ENCODE measurements around the gene DLG2.
A peak's percentile ranks its signal among the peaks of the same experiment; 100 is the strongest.

Gene DLG2

DNA sequence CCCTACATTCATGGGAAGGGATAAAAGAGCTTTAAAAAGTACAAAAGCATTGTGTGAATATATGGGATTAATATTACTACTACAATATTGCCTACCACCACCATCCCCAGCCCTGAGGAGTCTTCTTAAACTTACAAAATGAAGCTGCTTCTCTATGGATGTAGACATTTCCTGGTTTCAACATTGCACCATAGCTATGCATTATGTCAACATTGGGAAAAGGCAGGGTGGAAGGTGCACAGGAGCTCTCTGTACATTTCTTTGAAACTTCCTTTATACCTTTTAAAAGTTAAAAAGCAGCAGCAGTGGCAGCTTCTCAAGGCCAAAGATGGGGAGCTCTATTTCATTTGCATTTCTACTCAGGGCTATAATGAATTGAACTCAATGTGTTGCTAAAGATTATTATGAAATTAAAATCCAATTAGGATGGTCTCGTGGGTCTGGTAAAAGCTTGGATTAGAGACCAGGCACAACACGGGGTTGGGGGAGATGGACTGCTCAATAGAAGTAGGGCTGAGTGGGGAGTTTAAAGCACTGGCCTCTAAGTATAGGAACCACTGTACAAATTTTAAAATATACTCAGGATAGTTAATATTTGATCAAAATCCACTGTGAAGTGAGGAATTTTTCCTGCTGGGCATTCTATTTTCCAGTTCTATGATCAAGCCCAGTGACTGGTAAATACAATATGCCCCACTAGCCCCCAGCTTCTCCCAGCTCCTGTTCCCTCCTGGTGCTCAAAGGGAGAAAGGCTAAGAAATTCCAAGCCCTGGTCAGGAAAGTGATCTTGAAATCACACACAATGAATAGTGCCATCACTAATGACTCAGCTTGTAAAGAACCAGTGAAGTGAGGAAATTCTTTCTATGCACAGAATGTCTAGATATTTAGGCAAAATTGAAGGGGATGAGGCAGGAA is 1978.3 kb downstream of the DLG2 start:
- Histone ChIP-seq H3K4me3 (no peak overlapping the region), H3K27ac (no peak overlapping the region)

DNA sequence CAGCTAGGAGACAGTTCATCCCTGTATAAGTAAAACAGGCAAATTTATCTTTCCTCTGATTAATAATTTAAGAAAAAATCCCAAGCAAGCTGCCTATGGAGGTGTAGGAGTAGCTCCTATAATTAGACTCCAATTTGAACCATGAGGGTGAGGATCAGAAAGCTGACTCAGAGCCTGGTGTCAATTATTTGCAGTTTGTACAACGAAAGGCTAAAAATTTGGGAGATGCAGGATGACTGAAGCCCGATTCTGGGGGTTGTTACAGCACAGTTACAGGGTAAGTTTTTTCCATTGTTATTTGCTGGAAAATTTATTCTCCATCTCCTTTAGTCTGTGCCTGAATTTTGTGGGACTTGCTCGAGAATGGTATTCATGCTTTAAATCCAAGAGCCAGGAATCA is 1981.6 kb downstream of the DLG2 start:
- no peak overlapping the region for H3K27ac ChIP-seq
- no peak overlapping the region for H3K4me3 ChIP-seq

DNA sequence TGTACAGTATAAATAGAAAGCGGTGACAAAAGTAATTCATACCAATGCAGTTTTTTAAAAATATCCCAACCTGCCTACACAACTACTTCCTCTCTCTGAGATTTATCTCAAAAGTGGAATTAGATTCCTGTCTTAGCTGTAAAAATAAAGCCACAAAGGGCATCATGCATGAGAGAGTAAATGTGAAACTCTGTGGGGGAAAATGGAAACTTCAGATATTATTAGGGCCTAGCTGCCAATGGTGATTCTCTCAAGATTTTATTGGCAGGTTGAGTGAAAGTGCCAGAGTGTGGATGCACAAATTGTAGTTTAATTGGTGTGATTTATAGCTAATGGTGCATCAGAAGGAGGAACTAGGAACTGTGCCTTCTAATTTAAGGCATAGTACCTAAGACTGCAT is 1984.0 kb downstream of the DLG2 start:
- Histone ChIP-seq H3K27ac (no peak overlapping the region), H3K4me3 (no peak overlapping the region)

DNA sequence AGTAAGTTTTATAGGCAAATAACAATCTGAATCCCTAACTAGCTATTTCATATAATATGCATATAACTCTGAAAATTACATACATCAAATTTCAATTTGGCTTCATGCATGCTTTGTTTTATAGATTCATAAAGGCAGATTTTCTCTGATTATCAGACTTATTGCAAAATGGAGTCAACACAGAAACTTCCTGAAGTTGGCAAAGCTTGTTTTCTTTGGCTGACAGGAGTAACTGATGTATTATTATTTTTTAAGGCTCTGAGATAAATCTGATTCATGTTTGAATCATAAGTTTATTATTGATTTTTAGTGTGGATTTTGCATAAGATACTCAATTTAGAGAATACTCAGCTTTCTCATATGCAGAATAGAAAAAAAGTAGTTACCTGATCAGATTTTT is 1984.6 kb downstream of the DLG2 start:
- H3K4me3 ChIP-seq: no peak overlapping the region

DNA sequence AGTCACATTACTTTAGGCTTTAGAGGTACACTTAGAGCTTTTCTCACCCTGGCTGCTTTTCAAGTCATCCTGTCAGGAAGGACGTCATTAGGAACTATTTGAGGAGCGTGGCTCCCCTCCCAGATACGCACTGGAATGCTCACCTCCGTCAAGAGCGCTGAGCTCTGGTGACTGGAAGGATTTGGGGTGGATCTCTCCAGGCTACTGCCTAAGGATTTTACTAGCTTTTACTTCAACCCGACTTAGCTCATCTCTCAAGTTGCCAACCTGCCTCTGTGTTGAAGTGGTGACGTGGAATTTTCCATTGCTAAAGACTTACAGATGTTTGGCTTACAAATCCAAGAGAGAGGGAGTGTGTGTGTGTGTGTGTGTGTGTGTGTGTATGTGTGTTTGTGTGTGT is 1985.6 kb downstream of the DLG2 start:
- H3K27ac ChIP-seq: no peak overlapping the region
- no peak overlapping the region for H3K4me3 ChIP-seq

More for the DNA sequence above, 1984.6 kb downstream of the DLG2 start:
- no peak overlapping the region for H3K27ac ChIP-seq

DNA sequence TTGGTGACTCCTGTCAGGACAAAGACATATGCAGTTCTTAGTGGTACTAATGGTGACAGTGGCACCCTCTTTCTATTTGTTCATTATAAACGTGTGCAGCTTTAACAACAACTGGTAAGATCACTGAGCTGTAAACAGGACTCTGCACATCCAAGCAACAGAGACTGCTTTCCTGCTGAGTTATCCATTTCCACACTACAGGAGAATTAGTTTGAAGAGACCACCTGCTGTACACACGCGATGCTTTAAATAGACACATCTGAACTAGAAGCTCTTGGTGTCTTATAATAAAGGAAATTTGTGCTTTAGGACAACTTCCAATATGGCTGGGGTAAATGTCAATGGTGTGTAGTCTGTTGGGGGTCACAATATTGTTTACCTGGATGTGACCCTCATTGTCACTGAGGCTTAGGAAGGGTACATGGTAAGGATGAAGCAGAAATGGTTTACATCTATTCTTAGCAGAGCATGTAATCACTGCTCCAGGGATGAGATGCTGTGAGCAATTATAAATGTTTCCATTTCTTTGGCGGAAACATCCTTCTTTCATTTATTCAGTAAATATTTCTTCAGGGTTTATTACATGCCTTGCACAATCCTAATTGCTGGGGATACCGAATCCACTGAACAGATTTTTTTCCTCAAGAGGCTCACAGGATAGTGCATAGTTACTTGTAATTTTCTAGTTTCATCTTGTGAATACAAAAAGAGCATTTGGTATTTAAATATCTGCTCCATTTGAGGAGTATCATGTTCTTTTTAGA is 1987.0 kb downstream of the DLG2 start:
- Histone ChIP-seq H3K4me3 (no peak overlapping the region), H3K27ac (no peak overlapping the region)

DNA sequence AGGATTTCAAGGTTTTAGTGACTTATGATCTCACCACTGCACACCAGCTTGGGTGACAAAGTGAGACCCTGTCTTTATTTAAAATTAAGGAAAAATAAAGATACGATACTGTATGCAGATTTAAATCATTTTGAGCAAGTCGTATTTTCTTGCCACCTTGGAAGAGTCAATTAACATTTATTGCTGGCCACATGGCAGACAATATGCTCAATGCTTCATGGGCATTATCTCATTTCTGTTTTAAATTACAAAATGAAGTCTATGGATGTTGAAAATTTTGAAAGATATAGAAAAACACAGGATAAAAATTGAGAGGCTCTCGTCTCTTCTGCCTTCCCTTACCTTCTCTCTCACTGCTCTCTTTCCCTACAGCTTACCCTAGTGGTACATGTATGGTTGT is 1992.0 kb downstream of the DLG2 start:
- Histone ChIP-seq H3K4me3 (no peak overlapping the region), H3K27ac (no peak overlapping the region)

DNA sequence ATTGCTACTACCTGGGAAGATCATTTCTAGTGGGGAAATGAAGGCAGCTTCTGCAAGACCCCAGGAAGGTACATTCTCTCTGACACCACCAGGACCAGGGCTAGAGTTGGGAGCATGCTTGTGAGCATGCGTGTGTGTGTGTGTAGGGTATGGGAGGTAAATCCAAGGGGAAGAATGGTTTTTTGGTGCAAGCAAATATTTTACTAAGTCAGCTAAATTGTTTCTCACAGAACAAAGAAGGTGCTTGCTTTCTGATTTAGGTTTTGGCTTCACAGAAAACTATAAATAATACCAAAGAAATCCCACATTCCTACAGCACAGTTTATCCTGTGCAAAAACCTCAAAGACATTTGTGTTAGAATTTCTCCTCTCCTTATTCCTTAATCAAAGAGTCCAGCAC is 1996.9 kb downstream of the DLG2 start:
- Histone ChIP-seq H3K4me3 (no peak overlapping the region), H3K27ac (no peak overlapping the region)

DNA sequence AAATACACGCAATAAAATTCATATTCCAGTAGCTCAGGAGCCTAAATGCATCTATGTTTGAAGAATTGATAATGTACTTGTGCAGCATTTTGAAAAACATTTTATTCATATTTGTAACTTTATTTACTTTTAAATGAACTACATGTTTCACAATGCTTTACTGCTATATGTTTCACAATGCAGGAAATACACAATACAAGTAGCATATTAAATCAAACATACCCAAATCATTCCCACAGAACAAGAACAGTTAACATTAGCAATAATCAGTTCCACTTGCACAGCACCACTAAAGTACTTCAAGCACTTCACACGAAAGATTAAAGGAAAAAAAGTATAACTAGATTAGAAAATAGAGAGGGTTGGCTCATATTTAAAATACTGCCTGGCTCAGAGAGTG is 1997.4 kb downstream of the DLG2 start:
- Histone ChIP-seq H3K4me3 (no peak overlapping the region), H3K27ac (no peak overlapping the region)

DNA sequence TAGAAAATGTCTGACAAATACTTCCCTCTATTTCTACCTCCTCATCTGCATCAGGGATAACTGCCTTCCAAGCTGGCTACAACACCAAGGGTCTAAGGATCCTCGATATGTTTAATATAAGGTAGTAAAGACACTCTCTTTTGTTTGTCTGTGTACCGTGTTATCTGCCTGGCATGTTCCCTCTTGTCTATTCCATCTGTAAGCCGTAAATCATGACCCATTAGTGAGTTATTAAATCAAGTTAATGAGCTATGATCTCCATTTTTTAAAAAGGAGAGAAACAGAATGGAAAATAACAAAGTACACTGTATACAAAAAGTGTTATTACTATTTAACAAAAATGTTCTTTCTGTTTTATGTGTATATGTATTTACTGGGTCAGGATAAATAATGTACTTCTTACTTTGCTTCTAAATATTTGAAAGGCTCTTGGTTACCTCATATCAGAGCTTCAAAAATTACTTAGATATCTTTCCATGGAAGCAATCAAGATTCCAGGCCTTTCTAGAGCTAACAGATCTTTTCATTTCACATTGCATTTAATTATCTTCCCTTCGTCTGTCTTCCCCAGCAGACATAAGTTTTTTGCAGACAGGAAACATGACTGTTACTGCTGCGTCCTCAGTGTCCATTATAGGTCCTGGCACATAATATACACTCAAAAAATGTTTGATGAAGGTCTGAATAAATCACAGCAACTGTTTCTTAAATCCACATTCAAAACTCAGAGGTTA is 1998.4 kb downstream of the DLG2 start:
- Histone ChIP-seq H3K4me3 (no peak overlapping the region), H3K27ac (no peak overlapping the region)

DNA sequence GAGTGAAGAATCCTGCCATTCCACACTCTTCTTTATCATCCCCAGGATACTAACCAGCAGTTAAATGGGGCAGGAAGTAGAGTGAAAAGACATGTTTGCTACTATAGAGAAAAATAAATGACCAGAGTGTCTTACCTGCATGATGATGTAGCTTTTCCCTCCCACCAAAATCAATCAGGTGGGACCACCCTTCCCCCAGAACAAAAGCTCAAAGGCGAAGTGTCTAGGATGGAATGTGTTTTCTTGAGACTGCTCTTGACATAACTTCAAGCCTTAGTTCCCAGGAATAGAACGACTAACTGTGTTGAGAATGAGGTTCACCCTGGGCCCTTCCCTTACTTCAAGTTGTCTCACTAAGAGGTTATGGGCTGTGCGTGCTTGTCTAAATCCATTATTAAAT is 2001.8 kb downstream of the DLG2 start:
- Histone ChIP-seq H3K4me3 (no peak overlapping the region), H3K27ac (no peak overlapping the region)

DNA sequence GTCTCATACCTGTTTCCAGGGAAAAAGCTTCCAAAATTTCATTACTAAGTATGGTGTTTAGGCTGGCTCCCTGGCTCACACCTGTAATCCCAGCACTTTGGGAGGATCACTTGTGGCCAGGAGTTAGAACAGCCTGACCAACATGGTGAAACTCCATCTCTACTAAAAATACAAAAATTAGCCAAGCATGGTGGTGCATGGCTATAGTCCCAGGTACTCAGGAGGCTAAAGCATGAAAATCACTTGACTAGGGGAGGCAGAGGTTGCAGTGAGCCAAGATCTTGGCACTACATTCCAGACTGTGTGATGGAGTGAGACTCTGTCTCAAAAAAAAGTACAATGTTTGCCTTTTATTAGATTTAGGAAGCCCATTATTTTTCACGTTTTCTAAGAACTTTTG is 2009.5 kb downstream of the DLG2 start:
- H3K27ac ChIP-seq: no peak overlapping the region
- no peak overlapping the region for H3K4me3 ChIP-seq

DNA sequence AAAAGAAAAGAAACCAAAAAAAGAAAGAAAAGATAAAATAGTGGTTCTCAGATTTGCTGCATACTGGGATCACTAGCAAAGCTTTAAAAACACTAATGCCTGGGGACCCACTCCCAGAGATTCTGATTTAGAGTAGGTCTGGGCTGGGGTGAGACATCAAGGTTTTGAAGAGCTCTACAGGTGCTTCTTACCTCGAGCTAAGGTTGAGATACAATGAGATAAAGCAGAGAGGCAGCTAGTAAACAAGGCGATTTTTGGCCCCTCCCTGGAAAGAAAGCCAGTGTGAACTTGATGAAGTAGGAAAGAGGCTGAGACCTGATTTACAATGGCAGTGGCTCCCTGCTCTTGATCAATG is 2013.4 kb downstream of the DLG2 start:
- no peak overlapping the region for H3K27ac ChIP-seq
- H3K4me3 ChIP-seq: no peak overlapping the region

DNA sequence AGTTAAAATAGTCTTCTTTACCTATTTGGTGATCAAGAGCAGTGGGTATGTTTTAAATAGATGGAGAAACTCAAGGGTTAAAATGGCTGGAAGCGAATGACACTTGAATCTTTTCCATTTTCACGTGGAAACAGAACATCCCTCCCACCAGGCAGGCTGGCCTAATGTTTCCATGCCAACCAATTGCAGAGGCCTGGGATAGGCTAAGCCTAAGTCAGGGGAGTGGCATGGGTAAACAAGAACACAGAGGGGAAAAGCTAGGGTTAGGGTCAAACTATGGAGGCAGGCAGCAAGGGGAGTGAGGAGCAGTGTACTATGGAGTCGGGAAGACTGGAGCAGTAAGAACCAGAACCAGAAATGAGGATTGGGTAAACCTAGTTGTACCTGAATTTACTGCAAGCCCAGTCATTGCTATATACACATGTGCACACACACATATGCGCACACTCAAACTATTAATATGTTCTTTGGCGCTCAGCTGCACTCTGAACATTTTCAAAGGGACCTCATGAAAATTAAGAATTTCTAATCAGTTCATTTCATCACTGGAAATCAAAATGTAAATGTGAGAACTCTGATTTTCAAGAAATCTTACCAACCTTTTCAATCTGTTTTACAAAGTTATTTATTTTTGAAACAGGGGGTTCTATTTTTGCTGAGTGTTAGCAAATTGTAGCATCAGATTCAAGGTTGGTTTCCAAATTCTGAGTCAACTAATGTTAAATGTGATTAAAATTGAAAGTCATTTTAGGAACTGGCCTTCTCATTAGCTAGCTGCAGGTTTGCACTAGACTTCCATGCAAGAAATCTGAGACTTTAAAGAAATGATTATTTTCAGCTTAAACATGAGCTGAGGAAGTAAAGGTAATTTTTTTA is 2014.0 kb downstream of the DLG2 start:
- Histone ChIP-seq H3K4me3 (no peak overlapping the region), H3K27ac (no peak overlapping the region)

DNA sequence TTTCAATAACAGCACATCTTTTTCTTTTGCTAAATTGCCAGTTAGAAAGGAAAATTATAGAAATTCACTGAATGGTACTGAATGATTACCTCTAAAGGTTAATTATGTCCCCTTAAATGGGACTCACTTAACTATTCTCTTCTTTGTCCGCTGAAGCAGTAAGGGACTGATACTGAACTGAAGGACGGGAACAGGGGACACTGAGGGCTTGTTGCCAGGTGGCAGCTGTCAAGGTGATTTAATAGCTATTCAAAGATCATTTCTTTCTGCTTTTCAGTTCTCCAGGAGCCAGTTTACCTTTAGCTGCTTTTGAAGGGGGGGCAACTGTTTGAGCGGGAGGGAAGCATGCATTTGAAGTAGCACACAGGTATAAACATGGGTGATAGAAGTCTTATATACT is 2015.5 kb downstream of the DLG2 start:
- Histone ChIP-seq H3K27ac (peak overlapping the region in 1 of 21 experiments; percentile 24), H3K4me3 (no peak overlapping the region)

DNA sequence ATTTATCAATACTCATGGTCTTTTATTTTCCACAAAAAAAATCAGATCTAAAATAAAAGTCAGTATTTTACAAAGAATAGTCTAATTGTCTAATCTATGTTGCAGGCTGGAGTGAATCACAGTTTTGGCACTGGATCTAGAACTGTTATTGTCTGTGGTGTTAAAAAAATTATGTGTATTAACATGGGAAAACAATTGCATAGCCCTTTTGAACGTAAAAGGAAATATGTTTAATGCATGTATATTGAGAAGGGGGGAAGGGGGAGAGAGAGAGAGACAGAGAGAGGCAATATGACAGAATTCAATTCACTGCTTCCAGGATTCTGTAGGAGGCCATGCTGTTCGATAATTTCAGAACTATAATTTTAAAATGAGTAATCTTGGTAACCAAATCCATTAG is 2016.1 kb downstream of the DLG2 start:
- no peak overlapping the region for H3K4me3 ChIP-seq
- no peak overlapping the region for H3K27ac ChIP-seq

DNA sequence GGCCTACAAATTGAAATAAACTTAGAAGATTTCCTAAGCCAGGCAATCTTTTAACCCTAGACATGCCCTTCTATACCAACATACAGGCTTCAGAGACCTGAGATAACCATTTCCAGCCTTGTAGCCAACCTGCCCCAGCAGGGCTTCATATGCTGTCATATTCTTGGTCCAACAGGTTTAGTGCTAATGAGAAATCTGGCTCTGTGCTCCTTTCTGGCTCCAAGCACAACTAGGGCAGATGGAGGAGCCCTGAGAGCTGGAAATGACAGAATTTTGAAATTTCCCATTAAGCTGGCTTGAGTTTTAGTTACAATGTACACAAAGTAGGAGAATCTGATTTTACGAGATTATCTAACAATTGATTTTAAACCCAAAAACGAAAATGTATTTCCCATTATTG is 2018.0 kb downstream of the DLG2 start:
- Histone ChIP-seq H3K4me3 (no peak overlapping the region), H3K27ac (no peak overlapping the region)

DNA sequence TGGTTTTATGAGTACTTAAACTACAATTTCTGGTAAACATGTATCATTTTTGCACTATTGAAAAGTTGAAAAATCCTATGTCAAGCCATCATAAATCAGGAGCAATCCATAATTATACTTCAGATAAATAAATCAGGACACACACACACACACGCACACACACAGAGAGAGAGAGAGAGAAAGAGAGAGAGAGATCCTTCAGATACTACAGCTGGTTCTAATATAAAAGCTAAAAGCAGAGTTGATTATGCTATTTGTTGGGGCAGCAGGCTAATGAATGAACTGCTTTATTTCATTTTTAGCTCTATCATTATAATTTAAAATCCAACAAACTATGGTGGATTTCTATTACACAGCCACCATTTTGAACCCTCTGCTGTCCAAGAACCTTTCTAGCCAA is 2018.6 kb downstream of the DLG2 start:
- Histone ChIP-seq H3K4me3 (no peak overlapping the region), H3K27ac (no peak overlapping the region)

DNA sequence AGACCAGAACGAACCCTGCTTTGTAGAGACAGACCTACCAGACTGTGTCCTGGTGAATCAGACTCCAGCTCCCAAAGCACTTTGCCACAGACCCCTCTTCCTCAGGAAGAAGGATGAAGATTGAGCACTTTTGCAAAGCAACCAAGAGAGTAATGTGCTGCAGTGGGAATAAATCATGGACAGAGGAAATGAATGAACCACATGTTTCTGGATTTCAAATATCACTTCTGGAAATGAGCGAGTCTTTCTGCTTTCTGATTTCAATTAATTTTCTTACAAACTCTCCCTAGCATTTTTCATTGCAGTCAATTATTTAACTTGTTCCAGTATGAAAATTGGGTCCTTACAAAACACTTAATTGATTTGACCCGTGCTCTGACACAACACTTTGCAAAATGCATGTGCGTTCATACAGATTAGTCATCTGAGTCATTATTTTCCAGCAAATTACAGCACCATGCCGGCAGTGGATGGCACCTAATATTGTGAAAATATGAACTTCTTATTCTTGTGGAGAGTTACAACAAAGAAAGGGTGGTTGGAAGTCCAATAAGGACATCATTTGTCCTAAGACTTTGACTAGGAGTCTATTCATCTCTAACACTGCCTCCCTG is 2025.1 kb downstream of the DLG2 start:
- no peak overlapping the region for H3K4me3 ChIP-seq
- peak overlapping the region in 1 of 21 experiments; percentile 29 for H3K27ac ChIP-seq

All from skin epidermis (tissue), 12 donors.